Neural progenitor cell (in vitro differentiated cells): ENCODE data around the gene SATB1.

Experiments used
- CTCF ChIP-seq: fragments of 200-600 bp; sonication (generic); IDR thresholded peaks from 2 replicates; pipeline ENCODE4 v1.5.1; 2017; ENCODE audit warnings: antibody characterized with exemption, mild to moderate bottlenecking
- EZH2 ChIP-seq: fragments of 200-600 bp; sonication (generic); IDR thresholded peaks from 2 replicates; pipeline ENCODE4 v1.6.1; 2017; ENCODE audit warnings: antibody characterized with exemption, mild to moderate bottlenecking, moderate library complexity

- TF ChIP-seq CTCF: peak; percentile 75
- TF ChIP-seq EZH2: no peak
These were observed 35.9 kb downstream of the SATB1 start for GRCh38 chr3:18389108-18389733.
